Calu3 (cell line): ENCODE results near the gene UQCC2. TPM values are rescaled to one million over a fixed set of nuclear protein-coding genes. Genes with fewer than 3 reads are reported as not detected.
A peak's percentile ranks its signal among the peaks of the same experiment; 100 is the strongest.

Experiments used
- BruUV-seq: library from RNA; stranded (reverse); fragments of 400-500 nt; replicated peaks from 2 replicates; lab custom pipeline; 2021; lab: Mats Ljungman, UMichigan
- CTCF ChIA-PET: fragments of 300-600 bp; sonication (Branson Sonifier 250); formaldehyde crosslinking; loops from one replicate; lab custom pipeline; 2022; ENCODE audit warnings: antibody characterized with exemption; lab: Charles Lee
- DNase-seq: peaks from one replicate; pipeline ENCODE4 v3.0.0; 2022
- H3K27ac Mint-ChIP-seq: one replicate; pipeline ENCODE4 v1.8.0; 2022; ENCODE audit warnings: mixed read lengths; ENCODE audit not compliant: unreplicated experiment
- H3K27me3 Mint-ChIP-seq: one replicate; pipeline ENCODE4 v1.8.0; 2022; ENCODE audit warnings: mixed read lengths; ENCODE audit not compliant: unreplicated experiment
- H3K36me3 Mint-ChIP-seq: one replicate; pipeline ENCODE4 v1.8.0; 2022; ENCODE audit warnings: mild to moderate bottlenecking, moderate library complexity, mixed read lengths; ENCODE audit not compliant: insufficient read depth, unreplicated experiment
- H3K4me1 Mint-ChIP-seq: one replicate; pipeline ENCODE4 v1.8.0; 2022; ENCODE audit warnings: mild to moderate bottlenecking, low read depth, mixed read lengths; ENCODE audit not compliant: unreplicated experiment
- H3K4me3 Mint-ChIP-seq: one replicate; pipeline ENCODE4 v1.8.0; 2022; ENCODE audit warnings: mild to moderate bottlenecking, low read depth, moderate library complexity, mixed read lengths; ENCODE audit not compliant: unreplicated experiment
- H3K9me3 Mint-ChIP-seq: one replicate; pipeline ENCODE4 v1.8.0; 2022; ENCODE audit warnings: low read depth, mixed read lengths; ENCODE audit not compliant: unreplicated experiment
- intact Hi-C: fragments of 100-400 bp; cut with micrococcal nuclease; formaldehyde crosslinking; loops from one replicate; pipeline ENCODE4 v1.10.0; 2022; ENCODE audit not compliant: unreplicated experiment
- total RNA-seq: library from RNA; stranded (reverse); gene quantifications from 2 replicates; pipeline ENCODE4 v1.2.3, GENCODE V29; 2022
- TF ChIP-seq, protein P1 (sequence below): fragments of 200-600 bp; IDR thresholded peaks from one replicate; pipeline ENCODE4 v1.8.0; 2022; ENCODE audit warnings: antibody characterized with exemption; ENCODE audit not compliant: unreplicated experiment

Gene UQCC2
- total RNA-seq, 1 experiment from 2014 or later = 142 TPM

DNA sequence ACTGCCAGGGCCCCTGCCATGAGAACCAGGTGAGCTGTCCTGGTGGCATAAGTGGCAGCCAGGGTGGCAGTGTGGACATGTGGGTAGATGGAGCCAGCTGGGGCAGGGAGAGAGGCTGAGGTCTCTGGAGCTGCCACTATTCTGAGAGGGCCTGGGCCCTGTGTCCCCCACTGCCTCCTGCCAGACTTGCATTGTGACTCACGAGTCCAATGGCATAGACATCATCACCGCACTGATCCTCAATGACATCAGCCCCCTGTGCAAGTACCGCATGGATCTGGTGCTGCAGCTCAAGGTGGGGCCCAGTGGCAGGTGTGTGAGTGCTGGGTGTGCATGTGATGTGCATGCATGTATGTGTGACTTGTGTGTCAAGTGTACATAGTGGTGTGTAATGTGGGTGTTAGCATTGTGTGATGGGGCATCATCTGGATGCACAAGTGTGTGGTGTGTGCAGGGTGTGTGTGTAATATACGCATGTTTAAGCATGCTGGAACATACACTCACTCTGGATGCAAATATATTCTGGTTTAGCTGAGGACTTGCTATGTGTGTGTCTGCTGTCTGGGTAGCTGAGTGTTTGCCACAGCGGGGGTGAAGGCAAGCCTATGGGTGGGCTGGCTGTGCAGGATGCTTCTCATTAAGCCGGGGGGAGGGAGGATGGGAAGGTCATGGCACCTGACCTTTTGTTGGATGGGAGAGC, 25.1 kb downstream of the UQCC2 start:
- TF ChIP-seq, protein P1, sequence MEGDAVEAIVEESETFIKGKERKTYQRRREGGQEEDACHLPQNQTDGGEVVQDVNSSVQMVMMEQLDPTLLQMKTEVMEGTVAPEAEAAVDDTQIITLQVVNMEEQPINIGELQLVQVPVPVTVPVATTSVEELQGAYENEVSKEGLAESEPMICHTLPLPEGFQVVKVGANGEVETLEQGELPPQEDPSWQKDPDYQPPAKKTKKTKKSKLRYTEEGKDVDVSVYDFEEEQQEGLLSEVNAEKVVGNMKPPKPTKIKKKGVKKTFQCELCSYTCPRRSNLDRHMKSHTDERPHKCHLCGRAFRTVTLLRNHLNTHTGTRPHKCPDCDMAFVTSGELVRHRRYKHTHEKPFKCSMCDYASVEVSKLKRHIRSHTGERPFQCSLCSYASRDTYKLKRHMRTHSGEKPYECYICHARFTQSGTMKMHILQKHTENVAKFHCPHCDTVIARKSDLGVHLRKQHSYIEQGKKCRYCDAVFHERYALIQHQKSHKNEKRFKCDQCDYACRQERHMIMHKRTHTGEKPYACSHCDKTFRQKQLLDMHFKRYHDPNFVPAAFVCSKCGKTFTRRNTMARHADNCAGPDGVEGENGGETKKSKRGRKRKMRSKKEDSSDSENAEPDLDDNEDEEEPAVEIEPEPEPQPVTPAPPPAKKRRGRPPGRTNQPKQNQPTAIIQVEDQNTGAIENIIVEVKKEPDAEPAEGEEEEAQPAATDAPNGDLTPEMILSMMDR = no peak
- no TSS peak for BruUV-seq
- intact Hi-C loops = no loop called here
- CTCF ChIA-PET = interaction anchor here (1.2 kb wide), 1 partner anchor 25 kb away, joined by 4 read pairs; the partner anchor contains the start of gene UQCC2
- Mint-ChIP-seq H3K4me1 (no peaks in the 10 kb centered on the region), H3K4me3 (no peak overlapping the region), H3K27me3 (no peaks in the 10 kb centered on the region), H3K36me3 (peaks cover 64% of the 10 kb centered on the region), H3K9me3 (no peaks in the 10 kb centered on the region), H3K27ac (no peak overlapping the region)
- DNase-seq = no peak

DNA sequence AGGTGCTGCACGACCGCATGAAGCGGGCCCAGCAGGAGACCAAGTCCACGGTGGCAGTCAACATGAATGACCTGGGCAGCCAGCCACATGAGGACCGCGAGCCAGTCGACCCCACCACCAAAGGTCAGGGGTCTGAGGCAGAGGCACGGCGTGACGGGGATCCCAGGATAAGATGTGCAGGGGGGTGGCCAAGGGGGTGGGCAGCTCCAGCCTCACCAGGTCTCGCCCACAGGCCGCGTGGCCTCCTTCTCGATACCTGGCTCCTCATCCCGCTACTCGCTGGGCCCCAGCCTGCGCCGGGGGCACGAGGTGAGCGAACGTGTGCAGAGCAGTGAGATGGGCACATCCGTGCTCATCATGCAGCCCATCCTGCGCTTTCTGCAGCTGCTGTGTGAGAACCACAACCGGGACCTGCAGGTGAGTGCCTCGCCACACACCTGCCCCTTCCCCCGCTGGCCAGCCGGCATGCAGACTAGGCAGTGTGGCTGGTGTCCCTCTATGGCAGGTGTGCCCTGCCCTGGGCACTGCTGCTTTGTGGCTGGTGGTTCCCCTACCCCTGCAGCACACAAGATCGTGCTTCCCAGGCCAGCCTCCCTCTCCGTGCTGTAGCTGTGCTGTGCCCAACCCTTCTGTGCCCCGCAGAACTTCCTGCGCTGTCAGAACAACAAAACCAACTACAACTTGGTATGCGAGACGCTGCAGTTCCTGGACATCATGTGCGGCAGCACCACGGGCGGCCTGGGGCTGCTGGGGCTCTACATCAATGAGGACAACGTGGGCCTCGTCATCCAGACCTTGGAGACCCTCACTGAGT, 25.9 kb downstream of the UQCC2 start:
- H3K4me1 Mint-ChIP-seq = no peaks in the 10 kb centered on the region
- DNase-seq = no peak
- H3K36me3 Mint-ChIP-seq = peaks cover 64% of the 10 kb centered on the region
- no peaks in the 10 kb centered on the region for H3K27me3 Mint-ChIP-seq
- H3K9me3 Mint-ChIP-seq = no peaks in the 10 kb centered on the region
- CTCF ChIA-PET = no interaction called here
- TSS peak; percentile 63 for BruUV-seq
- TF ChIP-seq, protein P1 = no peak
- intact Hi-C loops = no loop called here
- H3K4me3 Mint-ChIP-seq = no peak overlapping the region
- H3K27ac Mint-ChIP-seq = no peak overlapping the region

DNA sequence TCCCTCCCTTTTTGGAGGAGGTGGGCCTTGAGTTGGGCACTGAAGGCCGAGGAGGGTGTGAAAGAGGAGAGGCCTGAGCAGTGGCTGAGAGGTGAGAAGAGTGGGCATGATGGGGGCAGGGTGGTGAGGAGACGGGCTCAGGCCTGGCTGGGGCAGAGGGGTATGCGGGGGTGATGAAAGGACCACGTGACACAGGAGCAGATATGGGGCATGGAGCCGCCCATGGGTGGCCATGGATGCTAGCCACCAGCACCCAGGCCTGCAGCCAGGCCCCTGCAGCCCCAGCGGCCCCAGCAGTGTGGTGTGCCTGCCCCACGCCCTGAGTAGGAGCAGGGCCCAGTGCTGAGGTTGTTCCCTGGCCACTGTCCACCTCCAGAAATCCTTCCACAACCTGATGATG, 26.5 kb downstream of the UQCC2 start:
- intact Hi-C loops = no loop called here
- Mint-ChIP-seq H3K4me1 (no peaks in the 10 kb centered on the region), H3K9me3 (no peaks in the 10 kb centered on the region), H3K36me3 (peaks cover 66% of the 10 kb centered on the region), H3K4me3 (no peak overlapping the region), H3K27me3 (no peaks in the 10 kb centered on the region), H3K27ac (peak overlapping the region; percentile 21)
- TF ChIP-seq, protein P1 = no peak
- BruUV-seq = no TSS peak
- no peak for DNase-seq
- CTCF ChIA-PET = no interaction called here

DNA sequence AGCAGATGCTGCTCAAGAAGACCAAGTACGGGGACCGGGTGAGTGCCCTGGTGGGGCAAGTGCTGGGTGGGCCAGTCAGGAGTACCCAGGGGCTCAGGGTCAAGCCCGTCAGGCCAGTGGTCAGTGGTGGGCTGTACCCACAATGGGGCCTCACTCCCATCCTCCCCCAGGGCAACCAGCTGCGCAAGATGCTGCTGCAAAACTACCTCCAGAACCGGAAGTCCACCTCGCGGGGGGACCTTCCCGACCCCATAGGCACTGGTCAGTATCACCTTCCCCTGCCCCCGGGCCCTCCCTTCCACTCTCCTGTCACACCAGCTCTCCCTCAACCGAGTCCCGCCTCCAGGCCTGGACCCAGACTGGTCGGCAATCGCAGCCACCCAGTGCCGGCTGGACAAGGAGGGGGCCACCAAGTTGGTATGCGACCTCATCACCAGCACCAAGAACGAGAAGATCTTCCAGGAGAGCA, 27.0 kb downstream of the UQCC2 start:
- Mint-ChIP-seq H3K27me3 (no peaks in the 10 kb centered on the region), H3K4me3 (no peak overlapping the region), H3K4me1 (no peaks in the 10 kb centered on the region), H3K36me3 (peaks cover 68% of the 10 kb centered on the region), H3K27ac (peak overlapping the region; percentile 21), H3K9me3 (no peaks in the 10 kb centered on the region)
- CTCF ChIA-PET = interaction anchor here (1.8 kb wide), 1 partner anchor 94 kb away, joined by 4 read pairs; no protein-coding TSS in a partner anchor
- intact Hi-C loops = no loop called here
- BruUV-seq = no TSS peak
- TF ChIP-seq, protein P1 = no peak
- no peak for DNase-seq
